Panc1 (cell line): ENCODE results near the gene ADGRD1. TPM values are rescaled to one million over a fixed set of nuclear protein-coding genes. Genes with fewer than 3 reads are reported as not detected.

ENCODE experiments used
- ATAC-seq: fragments of 200-7000 bp; cut with Tn5 transposase; 2 replicates; pipeline ENCODE4 v1.9.1; 2020; ENCODE audit warnings: mild to moderate bottlenecking, moderate library complexity
- BruUV-seq: library from RNA; stranded (reverse); fragments of 400-500 nt; replicated peaks from 2 replicates; lab custom pipeline; 2021; lab: Mats Ljungman, UMichigan
- CTCF ChIA-PET: fragments of 300-600 bp; sonication (Branson Sonifier 250); formaldehyde crosslinking; loops from one replicate; lab custom pipeline; 2022; ENCODE audit warnings: antibody characterized with exemption; lab: Charles Lee
- POLR2A ChIA-PET: fragments of 300-600 bp; sonication (Branson Sonifier 250); formaldehyde crosslinking; loops from one replicate; lab custom pipeline; 2022; ENCODE audit warnings: antibody characterized with exemption; lab: Charles Lee
- DNase-seq: peaks from one replicate; pipeline ENCODE4 v3.0.0-alpha.2; 2010; ENCODE audit warnings: low read depth, low spot score
- H3K27ac ChIP-seq: 2 replicates; pipeline ENCODE4 v1.5.1; 2011; ENCODE audit warnings: mild to moderate bottlenecking, low read length, inconsistent platforms
- H3K27me3 ChIP-seq: fragments of 200-500 bp; sonication (Bioruptor generic); 2 replicates; pipeline ENCODE4 v1.6.0; 2014; ENCODE audit warnings: low read length, inconsistent platforms; ENCODE audit not compliant: control insufficient read depth, insufficient read depth
- H3K36me3 ChIP-seq: fragments of 200-500 bp; sonication (Bioruptor generic); 2 replicates; pipeline ENCODE4 v1.5.1; 2014; ENCODE audit warnings: inconsistent platforms, mild to moderate bottlenecking, low read length, moderate library complexity; ENCODE audit not compliant: control insufficient read depth, insufficient read depth
- H3K4me1 ChIP-seq: 2 replicates; pipeline ENCODE4 v1.5.1; 2011; ENCODE audit warnings: inconsistent platforms, mild to moderate bottlenecking, low read length, moderate library complexity; ENCODE audit not compliant: control insufficient read depth, insufficient read depth
- H3K4me3 ChIP-seq, 2 experiments: 2 replicates each; pipeline ENCODE4 v1.5.1; 2011 to 2012; ENCODE audit warnings: low read depth in 2 of 2, low read length in 2 of 2, mild to moderate bottlenecking in 2 of 2, inconsistent platforms in 1 of 2, moderate library complexity in 1 of 2
- H3K9me3 ChIP-seq: fragments of 200-500 bp; sonication (Bioruptor generic); 2 replicates; pipeline ENCODE4 v1.5.1; 2014; ENCODE audit warnings: low read depth, mild to moderate bottlenecking, inconsistent platforms, low read length, moderate library complexity; ENCODE audit not compliant: control insufficient read depth, insufficient read depth
- CTCF ChIP-seq: fragments of 450-650 bp; IDR thresholded peaks from 2 replicates; pipeline ENCODE4 v1.5.1; 2017; ENCODE audit warnings: mild to moderate bottlenecking
- POLR2AphosphoS5 ChIP-seq: IDR thresholded peaks from 2 replicates; pipeline ENCODE4 v1.6.1; 2012; ENCODE audit warnings: mild to moderate bottlenecking, low read depth, low read length, moderate library complexity
- SIN3A ChIP-seq: IDR thresholded peaks from 2 replicates; pipeline ENCODE4 v1.6.1; 2012; ENCODE audit warnings: low read depth, mild to moderate bottlenecking, low read length, moderate library complexity, borderline replicate concordance; ENCODE audit not compliant: insufficient read depth
- TCF7L2 ChIP-seq: IDR thresholded peaks from 2 replicates; pipeline ENCODE4 v1.6.1; 2011; ENCODE audit warnings: mild to moderate bottlenecking, low read depth, low read length, inconsistent platforms
- in situ Hi-C: cut with HindIII; loops from 2 replicates; pipeline ENCODE4 v1.10.0; 2016; ENCODE audit warnings: low sequenced_read_pairs, low pct_unique_long_range_greater_than_20kb
- intact Hi-C: fragments of 100-400 bp; cut with micrococcal nuclease; formaldehyde crosslinking; loops from one replicate; pipeline ENCODE4 v1.10.0; 2022; ENCODE audit not compliant: unreplicated experiment
- total RNA-seq: library from RNA; stranded (reverse); gene quantifications from one replicate; pipeline ENCODE4 v1.2.1, GENCODE V29; 2021; ENCODE audit not compliant: unreplicated experiment
- TF ChIP-seq, protein P1 (sequence below), 2 experiments: IDR thresholded peaks; 2 replicates each; pipeline ENCODE4 v1.6.1; 2011 to 2012; ENCODE audit warnings: low read depth in 2 of 2, control low read depth in 1 of 2, low read length in 1 of 2, mild to moderate bottlenecking in 1 of 2, moderate library complexity in 1 of 2; ENCODE audit not compliant: insufficient read depth in 1 of 2

The ADGRD1 gene
- total RNA-seq, 1 experiment from 2014 or later: 0.21 TPM

GRCh38 chr12:130977743-130978095 is 24.0 kb downstream of the ADGRD1 start:
- intact Hi-C loops: no loop called here
- CTCF ChIA-PET: no interaction called here

GRCh38 chr12:130978785-130979184 is 25.1 kb downstream of the ADGRD1 start:
- no TSS peak for BruUV-seq
- H3K4me1 ChIP-seq: no peaks in the 10 kb centered on the region
- CTCF ChIA-PET: no interaction called here
- no peak for ATAC-seq
- H3K27me3 ChIP-seq: 0 out of 2 replicates have a peak, but pooled peaks cover 2% of the 10 kb centered on the region
- POLR2A ChIA-PET: no interaction called here
- no peak overlapping the region for H3K4me3 ChIP-seq
- H3K36me3 ChIP-seq: no peaks in the 10 kb centered on the region
- no peak for DNase-seq
- in situ Hi-C loops: no loop called here
- TF ChIP-seq CTCF (no peak), POLR2AphosphoS5 (no peak), SIN3A (no peak), TCF7L2 (no peak)
- TF ChIP-seq, protein P1, sequence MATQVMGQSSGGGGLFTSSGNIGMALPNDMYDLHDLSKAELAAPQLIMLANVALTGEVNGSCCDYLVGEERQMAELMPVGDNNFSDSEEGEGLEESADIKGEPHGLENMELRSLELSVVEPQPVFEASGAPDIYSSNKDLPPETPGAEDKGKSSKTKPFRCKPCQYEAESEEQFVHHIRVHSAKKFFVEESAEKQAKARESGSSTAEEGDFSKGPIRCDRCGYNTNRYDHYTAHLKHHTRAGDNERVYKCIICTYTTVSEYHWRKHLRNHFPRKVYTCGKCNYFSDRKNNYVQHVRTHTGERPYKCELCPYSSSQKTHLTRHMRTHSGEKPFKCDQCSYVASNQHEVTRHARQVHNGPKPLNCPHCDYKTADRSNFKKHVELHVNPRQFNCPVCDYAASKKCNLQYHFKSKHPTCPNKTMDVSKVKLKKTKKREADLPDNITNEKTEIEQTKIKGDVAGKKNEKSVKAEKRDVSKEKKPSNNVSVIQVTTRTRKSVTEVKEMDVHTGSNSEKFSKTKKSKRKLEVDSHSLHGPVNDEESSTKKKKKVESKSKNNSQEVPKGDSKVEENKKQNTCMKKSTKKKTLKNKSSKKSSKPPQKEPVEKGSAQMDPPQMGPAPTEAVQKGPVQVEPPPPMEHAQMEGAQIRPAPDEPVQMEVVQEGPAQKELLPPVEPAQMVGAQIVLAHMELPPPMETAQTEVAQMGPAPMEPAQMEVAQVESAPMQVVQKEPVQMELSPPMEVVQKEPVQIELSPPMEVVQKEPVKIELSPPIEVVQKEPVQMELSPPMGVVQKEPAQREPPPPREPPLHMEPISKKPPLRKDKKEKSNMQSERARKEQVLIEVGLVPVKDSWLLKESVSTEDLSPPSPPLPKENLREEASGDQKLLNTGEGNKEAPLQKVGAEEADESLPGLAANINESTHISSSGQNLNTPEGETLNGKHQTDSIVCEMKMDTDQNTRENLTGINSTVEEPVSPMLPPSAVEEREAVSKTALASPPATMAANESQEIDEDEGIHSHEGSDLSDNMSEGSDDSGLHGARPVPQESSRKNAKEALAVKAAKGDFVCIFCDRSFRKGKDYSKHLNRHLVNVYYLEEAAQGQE (IDR thresholded peaks at IDR 0.05; ENCODE audit: insufficient read depth in 1 of 2, low read depth in 2 of 2, low read length in 1 of 2): no peak
- intact Hi-C loops: no loop called here
- H3K9me3 ChIP-seq: no peaks in the 10 kb centered on the region
- H3K27ac ChIP-seq: no peak overlapping the region

More at GRCh38 chr12:130977743-130978095, 24.0 kb downstream of the ADGRD1 start:
- Histone ChIP-seq H3K36me3 (no peaks in the 10 kb centered on the region), H3K27me3 (0 out of 2 replicates have a peak, but pooled peaks cover 2% of the 10 kb centered on the region), H3K9me3 (no peaks in the 10 kb centered on the region), H3K4me3 (no peak overlapping the region), H3K4me1 (no peaks in the 10 kb centered on the region), H3K27ac (no peak overlapping the region)
- in situ Hi-C loops: no loop called here
- no TSS peak for BruUV-seq
- ATAC-seq (no peak), DNase-seq (no peak)
- POLR2A ChIA-PET: no interaction called here
- TF ChIP-seq CTCF: no peak
- no peak for TF ChIP-seq SIN3A
- TF ChIP-seq, protein P1 (IDR thresholded peaks at IDR 0.05; ENCODE audit: insufficient read depth in 1 of 2, low read depth in 2 of 2, low read length in 1 of 2): no peak
- TF ChIP-seq TCF7L2: no peak
- no peak for TF ChIP-seq POLR2AphosphoS5
